Activated CD4-positive, alpha-beta T cell treated with anti-CD3 and anti-CD28 coated beads, Interleukin-2, amount 10 ng/mL, durations not matched to agents 24 days and 14 days (primary cell): ENCODE results near the gene IGFBP5. TPM values are rescaled to one million over a fixed set of nuclear protein-coding genes. Genes with fewer than 3 reads are reported as not detected.

Source experiments
- DNase-seq: peaks from one replicate; pipeline ENCODE4 v3.0.0; 2022
- H3K27ac Mint-ChIP-seq: one replicate; pipeline ENCODE4 v1.8.0; 2022; ENCODE audit warnings: mild to moderate bottlenecking, mixed read lengths
- H3K27me3 Mint-ChIP-seq: one replicate; pipeline ENCODE4 v1.8.0; 2022; ENCODE audit warnings: mixed read lengths
- H3K36me3 Mint-ChIP-seq: one replicate; pipeline ENCODE4 v1.8.0; 2022; ENCODE audit warnings: low read depth, mild to moderate bottlenecking, mixed read lengths
- H3K4me1 Mint-ChIP-seq: one replicate; pipeline ENCODE4 v1.8.0; 2021; ENCODE audit warnings: mixed read lengths
- H3K4me3 Mint-ChIP-seq: one replicate; pipeline ENCODE4 v1.8.0; 2022; ENCODE audit warnings: mild to moderate bottlenecking, moderate library complexity, mixed read lengths
- H3K9me3 Mint-ChIP-seq: one replicate; pipeline ENCODE4 v1.8.0; 2021; ENCODE audit warnings: mixed read lengths
- intact Hi-C: fragments of 100-400 bp; cut with micrococcal nuclease; formaldehyde crosslinking; loops from one replicate; pipeline ENCODE4 v1.15.1; 2023
- total RNA-seq: library from RNA; stranded (reverse); gene quantifications from 2 replicates; pipeline ENCODE4 v1.2.3, GENCODE V29; 2022

Gene IGFBP5
- total RNA-seq, 1 donor from 2014 or later: not detected

DNA sequence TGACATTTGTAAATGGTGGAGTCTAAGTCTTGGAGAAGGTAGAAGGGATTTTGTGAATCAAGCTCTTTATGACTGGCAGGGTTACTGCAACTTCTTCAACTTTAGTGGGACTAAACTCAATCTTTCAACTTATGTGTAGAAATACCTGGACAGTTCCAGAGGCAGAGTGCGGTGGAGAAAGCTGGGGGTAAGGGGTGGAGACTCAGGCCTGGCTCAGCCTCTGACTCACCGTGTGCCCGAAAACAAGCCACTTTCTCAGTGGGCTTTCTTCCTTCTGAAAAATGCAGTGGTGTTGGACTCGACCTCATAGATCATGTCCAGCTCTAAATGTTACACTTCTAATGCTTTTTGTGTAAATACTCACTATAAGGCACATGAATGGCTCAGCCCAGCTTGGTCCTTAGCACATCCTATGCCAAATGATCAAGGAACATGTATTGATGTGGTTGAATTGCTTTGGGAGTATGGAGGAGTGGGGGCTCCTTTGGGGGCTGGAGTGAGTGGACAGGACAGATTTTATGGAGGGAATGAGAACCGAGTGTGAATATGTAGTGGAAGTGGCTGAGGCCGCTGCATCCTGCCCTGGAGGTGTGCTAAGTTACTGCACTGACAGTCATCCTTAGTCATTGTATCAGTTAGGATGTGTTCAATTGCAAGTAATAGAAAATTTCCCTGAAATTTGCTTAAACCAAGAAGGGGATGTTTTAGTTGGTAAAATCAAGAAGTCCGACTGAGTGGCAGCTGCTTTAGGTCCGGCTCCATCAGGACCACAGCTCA is 32.2 kb upstream of the IGFBP5 start:
- intact Hi-C loops: no loop called here
- peaks cover 10% of the 10 kb centered on the region for H3K27me3 Mint-ChIP-seq
- no peak overlapping the region for H3K4me3 Mint-ChIP-seq
- H3K36me3 Mint-ChIP-seq: no peaks in the 10 kb centered on the region
- DNase-seq: no peak
- H3K4me1 Mint-ChIP-seq: no peaks in the 10 kb centered on the region
- no peaks in the 10 kb centered on the region for H3K9me3 Mint-ChIP-seq
- H3K27ac Mint-ChIP-seq: no peak overlapping the region

DNA sequence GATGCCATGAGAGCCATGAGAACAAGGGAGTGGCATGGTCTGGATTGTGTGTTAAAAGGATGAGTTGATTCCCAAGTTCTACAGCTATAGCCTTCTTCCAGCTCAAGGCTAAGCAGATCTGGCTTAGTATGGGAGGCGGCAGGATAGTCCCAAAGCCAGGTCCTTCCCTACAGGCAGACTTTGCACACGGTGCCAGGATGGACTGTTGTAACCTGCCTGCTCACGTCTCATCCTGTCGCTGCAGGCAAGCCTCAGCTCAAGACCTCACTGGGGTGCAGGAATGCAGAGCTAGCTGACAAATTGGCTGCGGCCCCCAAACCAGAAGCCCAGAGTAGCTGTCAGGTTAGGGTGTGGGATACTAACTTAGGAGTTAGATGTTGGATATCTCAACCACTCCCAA is 28.8 kb upstream of the IGFBP5 start:
- H3K27me3 Mint-ChIP-seq: peaks cover 5% of the 10 kb centered on the region
- H3K4me3 Mint-ChIP-seq: no peak overlapping the region
- H3K4me1 Mint-ChIP-seq: no peaks in the 10 kb centered on the region
- H3K27ac Mint-ChIP-seq: no peak overlapping the region
- no peaks in the 10 kb centered on the region for H3K9me3 Mint-ChIP-seq
- no peaks in the 10 kb centered on the region for H3K36me3 Mint-ChIP-seq
- DNase-seq: no peak
- intact Hi-C loops: no loop called here

- Mint-ChIP-seq H3K27me3 (peaks cover 5% of the 10 kb centered on the region), H3K36me3 (no peaks in the 10 kb centered on the region), H3K4me1 (no peaks in the 10 kb centered on the region), H3K9me3 (no peaks in the 10 kb centered on the region), H3K4me3 (no peak overlapping the region), H3K27ac (no peak overlapping the region)
- intact Hi-C loops: no loop called here
- DNase-seq: no peak
These were observed 25.8 kb upstream of the IGFBP5 start for GRCh38 chr2:216721141-216721540.

DNA sequence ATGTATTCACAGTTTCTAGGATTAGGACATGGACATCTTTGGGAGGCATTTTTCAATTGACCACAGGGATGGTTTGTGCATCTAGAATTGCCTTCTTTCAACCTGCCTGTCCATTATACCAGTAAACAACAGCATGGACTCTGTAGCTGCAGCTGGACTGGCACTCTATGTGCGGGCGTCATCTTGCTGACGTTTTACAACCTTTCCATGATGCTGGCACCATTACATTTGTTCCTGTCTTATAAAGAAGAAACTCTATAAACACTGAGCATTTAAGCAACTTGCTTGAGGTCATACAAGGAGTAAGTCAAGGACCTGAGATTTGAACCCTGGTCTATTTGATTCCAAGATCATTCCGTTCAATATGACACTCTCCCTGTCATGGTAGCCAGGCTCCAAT is 25.4 kb upstream of the IGFBP5 start:
- H3K27ac Mint-ChIP-seq: no peak overlapping the region
- intact Hi-C loops: no loop called here
- no peaks in the 10 kb centered on the region for H3K4me1 Mint-ChIP-seq
- peaks cover 5% of the 10 kb centered on the region for H3K27me3 Mint-ChIP-seq
- H3K9me3 Mint-ChIP-seq: no peaks in the 10 kb centered on the region
- H3K4me3 Mint-ChIP-seq: no peak overlapping the region
- DNase-seq: no peak
- H3K36me3 Mint-ChIP-seq: no peaks in the 10 kb centered on the region

DNA sequence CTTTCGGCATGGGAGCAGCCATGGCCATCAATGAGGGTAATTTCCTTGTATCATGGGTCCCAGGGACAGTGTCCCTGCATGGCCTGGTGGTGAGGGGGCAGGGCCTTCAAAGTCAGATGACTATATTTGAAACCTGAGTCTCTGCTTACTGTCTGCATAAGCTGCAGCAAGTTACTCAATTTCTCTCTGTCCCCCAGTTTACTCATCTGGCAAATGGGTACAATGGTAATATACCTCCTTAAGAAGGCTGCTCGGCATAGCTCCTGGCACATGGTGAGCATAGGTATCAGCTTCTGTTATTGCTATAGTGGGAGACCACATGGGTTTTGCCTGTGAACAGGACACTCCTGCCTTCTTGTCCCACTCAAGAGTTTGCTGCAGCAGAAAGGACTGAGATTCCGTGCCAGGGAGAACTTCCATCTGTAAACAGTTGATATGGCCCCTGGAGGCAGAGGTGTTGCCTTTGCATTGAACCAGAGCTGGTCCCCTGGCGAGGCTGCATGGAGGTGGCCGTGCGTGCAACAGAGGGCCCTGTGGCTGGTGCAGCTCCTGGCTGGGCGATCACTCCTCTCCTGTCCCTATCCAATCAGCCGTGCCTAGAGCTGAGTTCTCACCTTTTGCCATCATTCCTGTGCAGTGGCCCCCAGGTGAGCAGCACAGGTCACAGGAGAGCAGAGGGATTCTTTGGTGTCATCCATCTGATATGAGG is 22.7 kb upstream of the IGFBP5 start:
- intact Hi-C loops: no loop called here
- H3K4me1 Mint-ChIP-seq: no peaks in the 10 kb centered on the region
- no peak overlapping the region for H3K27ac Mint-ChIP-seq
- no peak for DNase-seq
- no peaks in the 10 kb centered on the region for H3K9me3 Mint-ChIP-seq
- H3K36me3 Mint-ChIP-seq: no peaks in the 10 kb centered on the region
- peaks cover 5% of the 10 kb centered on the region for H3K27me3 Mint-ChIP-seq
- H3K4me3 Mint-ChIP-seq: no peak overlapping the region

DNA sequence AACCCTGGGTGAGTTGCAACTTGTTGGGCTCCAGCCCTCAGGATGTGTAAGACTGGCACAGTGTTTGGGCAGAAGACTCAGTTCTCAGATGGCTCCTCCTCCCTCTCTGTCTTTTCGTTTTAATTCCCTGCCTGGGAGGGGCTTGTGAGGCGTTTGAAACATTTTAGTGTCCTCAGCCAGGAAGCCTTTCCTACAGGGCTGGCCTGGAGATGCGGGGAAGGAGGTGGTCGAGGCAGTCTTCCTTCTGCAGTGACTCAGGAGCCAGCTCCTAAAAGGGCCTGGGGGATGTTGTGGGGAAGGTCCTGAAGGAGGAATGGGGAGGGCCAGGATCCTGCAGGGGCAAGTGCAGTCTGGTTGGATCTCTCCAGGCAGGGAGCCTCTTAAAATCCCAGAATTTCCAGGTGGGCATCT is 22.1 kb upstream of the IGFBP5 start:
- peaks cover 5% of the 10 kb centered on the region for H3K27me3 Mint-ChIP-seq
- no peaks in the 10 kb centered on the region for H3K9me3 Mint-ChIP-seq
- no peaks in the 10 kb centered on the region for H3K4me1 Mint-ChIP-seq
- no peak for DNase-seq
- no peak overlapping the region for H3K4me3 Mint-ChIP-seq
- no peak overlapping the region for H3K27ac Mint-ChIP-seq
- intact Hi-C loops: no loop called here
- H3K36me3 Mint-ChIP-seq: no peaks in the 10 kb centered on the region

- H3K27ac Mint-ChIP-seq: no peak overlapping the region
- H3K4me1 Mint-ChIP-seq: no peaks in the 10 kb centered on the region
- DNase-seq: no peak
- no peaks in the 10 kb centered on the region for H3K9me3 Mint-ChIP-seq
- no peak overlapping the region for H3K4me3 Mint-ChIP-seq
- H3K27me3 Mint-ChIP-seq: peaks cover 5% of the 10 kb centered on the region
- no peaks in the 10 kb centered on the region for H3K36me3 Mint-ChIP-seq
- intact Hi-C loops: no loop called here
These were observed 20.8 kb upstream of the IGFBP5 start for GRCh38 chr2:216716109-216716508.

DNA sequence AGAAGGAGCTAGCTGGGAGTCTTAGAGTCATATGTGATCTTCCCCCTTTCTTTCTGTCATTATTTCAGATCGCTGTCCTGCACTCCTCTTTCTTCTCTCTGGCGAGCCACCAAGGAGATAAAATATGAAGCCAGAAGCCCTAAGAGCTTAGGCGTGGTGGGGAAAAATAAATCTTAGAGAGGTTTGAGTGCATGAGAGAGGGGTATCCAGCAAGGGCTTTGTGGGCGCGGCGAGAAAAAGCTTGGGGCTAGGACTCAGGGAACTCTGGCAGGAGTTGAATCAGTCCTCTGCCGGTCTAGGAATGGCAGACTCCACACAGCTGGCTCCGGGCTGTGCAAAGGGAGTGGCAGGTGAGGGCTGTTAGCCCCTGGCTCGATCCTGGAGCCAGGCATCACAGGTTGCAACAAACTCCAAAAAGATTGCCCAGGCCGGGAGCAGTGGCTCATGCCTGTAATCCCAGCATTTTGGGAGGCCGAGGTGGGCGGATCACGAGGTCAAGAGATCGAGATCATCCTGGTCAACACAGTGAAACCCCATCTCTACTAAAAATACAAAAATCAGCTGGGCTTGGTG is 20.1 kb upstream of the IGFBP5 start:
- intact Hi-C loops: no loop called here
- Mint-ChIP-seq H3K4me3 (no peak overlapping the region), H3K27ac (no peak overlapping the region), H3K9me3 (no peaks in the 10 kb centered on the region), H3K36me3 (no peaks in the 10 kb centered on the region), H3K27me3 (peaks cover 4% of the 10 kb centered on the region), H3K4me1 (no peaks in the 10 kb centered on the region)
- DNase-seq: no peak

DNA sequence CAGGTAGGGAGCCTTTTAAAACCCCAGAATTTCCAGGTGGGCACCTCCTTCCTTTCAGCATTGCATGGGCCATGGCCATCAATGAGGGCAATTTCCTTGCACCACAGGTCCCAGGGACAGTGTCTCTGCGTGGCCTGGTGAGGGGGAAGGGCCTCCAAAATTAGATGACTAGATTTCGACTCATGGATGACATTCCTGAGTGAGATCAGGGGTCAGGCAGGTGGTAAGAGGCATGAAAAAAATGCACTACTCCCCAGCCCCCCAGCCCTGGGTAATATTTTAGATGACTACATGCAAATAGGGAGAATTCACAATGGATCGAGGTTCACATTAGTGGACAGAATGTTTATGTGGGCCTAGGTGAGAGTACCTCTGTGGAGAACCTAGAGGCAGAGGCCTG is 19.0 kb upstream of the IGFBP5 start:
- no peak for DNase-seq
- Mint-ChIP-seq H3K27me3 (peaks cover 2% of the 10 kb centered on the region), H3K4me1 (no peaks in the 10 kb centered on the region), H3K9me3 (no peaks in the 10 kb centered on the region), H3K36me3 (no peaks in the 10 kb centered on the region), H3K4me3 (no peak overlapping the region), H3K27ac (no peak overlapping the region)
- intact Hi-C loops: no loop called here

DNA sequence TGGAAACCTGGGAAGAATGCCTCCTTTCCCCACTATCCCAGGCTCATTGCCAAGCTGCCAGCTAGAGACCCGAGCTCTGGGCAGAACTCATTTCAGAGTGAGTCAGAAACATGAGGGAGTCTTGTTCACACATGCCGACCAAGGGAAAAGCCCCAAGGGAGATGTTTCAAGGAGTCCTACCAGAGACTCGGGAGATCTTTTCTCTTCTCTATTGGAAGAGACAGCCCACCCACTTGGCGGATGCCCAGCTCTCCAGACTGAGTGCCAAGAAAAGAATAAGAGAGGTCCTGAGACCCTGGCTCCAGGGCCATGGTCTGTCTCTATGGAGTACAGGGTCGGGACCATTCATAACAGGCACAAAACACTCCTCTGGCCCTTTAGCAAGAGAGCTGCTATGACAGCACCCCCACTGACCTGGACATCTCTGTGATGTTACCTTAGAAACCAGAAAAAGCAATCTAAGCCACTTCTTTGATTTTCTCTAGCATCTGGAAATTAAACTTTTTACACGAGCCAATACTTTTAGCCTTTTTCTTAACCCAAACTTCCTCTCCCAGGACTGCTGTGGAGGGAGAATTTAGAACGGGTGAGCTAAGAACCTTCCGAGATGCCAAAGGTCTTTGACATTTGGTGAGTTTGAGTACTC is 18.5 kb upstream of the IGFBP5 start:
- no peaks in the 10 kb centered on the region for H3K9me3 Mint-ChIP-seq
- no peak overlapping the region for H3K4me3 Mint-ChIP-seq
- intact Hi-C loops: no loop called here
- DNase-seq: no peak
- H3K27me3 Mint-ChIP-seq: peaks cover 2% of the 10 kb centered on the region
- H3K36me3 Mint-ChIP-seq: no peaks in the 10 kb centered on the region
- H3K4me1 Mint-ChIP-seq: no peaks in the 10 kb centered on the region
- no peak overlapping the region for H3K27ac Mint-ChIP-seq

GRCh38 chr2:216711348-216711747 is 16.0 kb upstream of the IGFBP5 start:
- intact Hi-C loops: no loop called here
- no peaks in the 10 kb centered on the region for H3K36me3 Mint-ChIP-seq
- no peak overlapping the region for H3K4me3 Mint-ChIP-seq
- no peak overlapping the region for H3K27ac Mint-ChIP-seq
- no peaks in the 10 kb centered on the region for H3K9me3 Mint-ChIP-seq
- H3K4me1 Mint-ChIP-seq: no peaks in the 10 kb centered on the region
- H3K27me3 Mint-ChIP-seq: peaks cover 2% of the 10 kb centered on the region
- DNase-seq: no peak

DNA sequence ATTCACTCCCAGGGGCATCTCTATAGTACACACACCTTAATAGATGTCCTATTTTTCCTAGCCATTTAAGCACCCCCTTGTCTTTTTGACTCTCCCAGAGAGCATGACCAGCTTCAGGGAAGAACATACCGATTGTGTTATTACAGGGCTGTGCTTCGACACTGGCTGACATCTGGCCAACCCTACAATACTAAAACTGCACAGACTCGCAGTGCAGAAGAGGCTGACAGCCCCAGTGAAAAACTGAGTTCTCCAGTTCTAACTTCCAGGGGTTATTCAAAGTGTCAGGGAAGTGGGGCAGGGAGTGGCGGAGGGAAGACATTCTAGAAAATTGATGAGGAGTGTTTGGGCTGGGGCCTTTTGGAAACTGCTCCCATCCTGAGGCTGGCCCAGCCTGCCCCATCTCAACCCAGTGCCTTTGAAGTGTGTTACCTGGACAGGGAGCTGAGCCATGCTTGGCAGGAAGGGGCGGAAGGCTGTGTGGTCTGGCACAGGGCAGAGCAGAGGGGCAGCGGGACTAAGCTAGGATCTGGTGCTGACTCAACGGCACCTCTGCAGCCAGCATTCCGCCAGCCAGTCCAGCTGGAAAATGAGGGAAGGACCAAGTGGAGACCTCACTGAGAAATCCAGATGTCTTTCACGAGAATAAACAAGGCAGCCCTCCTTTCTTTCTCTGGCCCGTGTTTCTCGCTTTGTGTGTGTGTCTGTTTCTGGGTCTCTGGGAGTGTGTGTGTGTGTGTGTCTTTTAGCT is 15.4 kb upstream of the IGFBP5 start:
- DNase-seq: no peak
- no peak overlapping the region for H3K27ac Mint-ChIP-seq

DNA sequence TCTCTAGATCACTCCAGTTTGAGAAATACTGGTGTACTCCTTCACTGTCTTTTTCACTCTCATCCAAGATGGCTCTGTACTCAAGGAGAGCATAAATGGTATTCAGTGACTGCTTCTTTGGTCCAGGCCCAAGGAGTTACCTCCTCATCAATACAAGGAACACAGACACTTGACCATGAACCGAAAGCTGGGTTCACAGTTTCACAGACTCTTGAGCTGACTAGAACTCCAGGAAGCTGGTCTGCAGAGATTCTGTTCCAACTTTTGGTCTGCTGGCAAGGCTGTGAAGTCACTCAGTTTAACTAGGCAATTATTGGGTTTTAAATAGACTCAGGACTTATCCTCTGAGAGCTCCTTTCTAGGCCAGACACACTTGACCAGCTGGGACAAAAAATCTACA is 7.4 kb upstream of the IGFBP5 start:
- no peak for DNase-seq
- H3K9me3 Mint-ChIP-seq: no peaks in the 10 kb centered on the region
- H3K36me3 Mint-ChIP-seq: no peaks in the 10 kb centered on the region
- H3K4me3 Mint-ChIP-seq: no peak overlapping the region
- H3K4me1 Mint-ChIP-seq: no peaks in the 10 kb centered on the region
- H3K27ac Mint-ChIP-seq: no peak overlapping the region
- intact Hi-C loops: no loop called here
- peaks cover 12% of the 10 kb centered on the region for H3K27me3 Mint-ChIP-seq

More for the DNA sequence above, 15.4 kb upstream of the IGFBP5 start:
- Mint-ChIP-seq H3K36me3 (no peaks in the 10 kb centered on the region), H3K27me3 (peaks cover 2% of the 10 kb centered on the region), H3K9me3 (no peaks in the 10 kb centered on the region), H3K4me3 (no peak overlapping the region), H3K4me1 (no peaks in the 10 kb centered on the region)
- intact Hi-C loops: no loop called here
